ENCODE data around the gene CCNC.

CCNC gene, protein sequence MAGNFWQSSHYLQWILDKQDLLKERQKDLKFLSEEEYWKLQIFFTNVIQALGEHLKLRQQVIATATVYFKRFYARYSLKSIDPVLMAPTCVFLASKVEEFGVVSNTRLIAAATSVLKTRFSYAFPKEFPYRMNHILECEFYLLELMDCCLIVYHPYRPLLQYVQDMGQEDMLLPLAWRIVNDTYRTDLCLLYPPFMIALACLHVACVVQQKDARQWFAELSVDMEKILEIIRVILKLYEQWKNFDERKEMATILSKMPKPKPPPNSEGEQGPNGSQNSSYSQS

DNA sequence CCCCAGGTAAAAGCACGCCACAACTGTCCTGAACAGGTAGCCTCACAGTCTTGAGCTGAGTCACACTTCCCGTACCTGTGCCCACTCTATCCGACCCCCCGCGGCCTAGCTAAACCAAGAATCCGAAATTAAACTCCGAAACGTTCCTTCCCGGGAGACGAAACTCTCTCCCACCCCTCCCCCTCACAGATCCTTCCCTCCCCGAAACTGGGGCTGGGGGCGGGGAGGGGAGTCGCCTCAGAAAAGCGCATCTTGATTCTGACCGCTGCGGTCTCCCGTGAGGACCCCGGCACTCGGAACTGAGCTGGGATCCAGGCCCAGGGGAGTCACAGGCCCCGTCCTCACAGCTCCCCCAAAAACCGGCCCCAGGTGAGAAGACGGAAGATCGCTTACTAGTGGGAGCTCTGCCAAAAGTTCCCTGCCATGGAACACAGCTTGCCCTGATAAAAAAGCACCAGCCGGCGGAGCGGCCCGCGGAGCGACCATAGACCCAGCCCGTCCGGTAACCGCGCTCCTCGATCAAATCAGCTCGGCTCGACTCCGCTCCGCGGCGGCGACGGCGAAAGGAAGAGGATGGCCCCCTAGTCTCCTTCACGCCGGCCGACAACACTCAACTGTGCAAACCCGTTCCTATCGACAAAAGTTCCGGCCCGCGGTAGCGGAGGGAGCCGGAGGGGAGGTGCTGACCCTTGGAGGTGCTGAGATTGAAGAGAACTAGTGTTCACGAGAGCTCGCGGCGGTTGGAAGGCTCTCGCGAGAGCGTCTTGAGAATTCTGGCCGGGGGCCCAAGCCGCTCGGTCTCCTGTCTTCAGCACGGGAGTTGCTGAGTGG lies at the start of gene CCNC:
TSS of gene CCNC (minus strand) at position 558 of the 831 bp plus-strand sequence. CDS start at position 425, 133 bp downstream.
- DNase-seq (ENCODE audit: low read depth in 2 of 2), result peak; percentile 68 to 80

DNA sequence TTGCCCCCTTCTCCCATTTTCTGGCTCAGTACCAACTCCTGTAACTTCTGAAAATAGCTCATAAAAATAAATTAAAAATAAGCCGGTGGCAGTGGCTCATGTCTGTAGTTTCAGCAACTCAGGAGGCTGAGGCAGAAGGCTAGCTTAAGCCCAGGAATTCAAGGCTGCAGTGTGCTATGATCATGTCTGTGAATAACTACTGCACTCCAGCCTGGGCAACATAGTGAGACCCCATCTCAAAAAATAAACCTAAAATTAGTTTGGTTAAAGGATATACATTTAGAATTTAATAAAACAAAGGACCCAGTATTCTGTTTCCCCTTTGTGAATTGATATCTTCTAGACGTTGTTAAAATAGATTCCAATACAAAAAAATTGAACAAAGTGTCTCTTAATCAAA lies 48.7 kb upstream of the CCNC start:
- no peak for DNase-seq (ENCODE audit: low read depth in 2 of 2)

- DNase-seq (ENCODE audit: low read depth in 2 of 2), result no peak
These were observed 46.1 kb upstream of the CCNC start for GRCh38 chr6:99614430-99615186.

DNA sequence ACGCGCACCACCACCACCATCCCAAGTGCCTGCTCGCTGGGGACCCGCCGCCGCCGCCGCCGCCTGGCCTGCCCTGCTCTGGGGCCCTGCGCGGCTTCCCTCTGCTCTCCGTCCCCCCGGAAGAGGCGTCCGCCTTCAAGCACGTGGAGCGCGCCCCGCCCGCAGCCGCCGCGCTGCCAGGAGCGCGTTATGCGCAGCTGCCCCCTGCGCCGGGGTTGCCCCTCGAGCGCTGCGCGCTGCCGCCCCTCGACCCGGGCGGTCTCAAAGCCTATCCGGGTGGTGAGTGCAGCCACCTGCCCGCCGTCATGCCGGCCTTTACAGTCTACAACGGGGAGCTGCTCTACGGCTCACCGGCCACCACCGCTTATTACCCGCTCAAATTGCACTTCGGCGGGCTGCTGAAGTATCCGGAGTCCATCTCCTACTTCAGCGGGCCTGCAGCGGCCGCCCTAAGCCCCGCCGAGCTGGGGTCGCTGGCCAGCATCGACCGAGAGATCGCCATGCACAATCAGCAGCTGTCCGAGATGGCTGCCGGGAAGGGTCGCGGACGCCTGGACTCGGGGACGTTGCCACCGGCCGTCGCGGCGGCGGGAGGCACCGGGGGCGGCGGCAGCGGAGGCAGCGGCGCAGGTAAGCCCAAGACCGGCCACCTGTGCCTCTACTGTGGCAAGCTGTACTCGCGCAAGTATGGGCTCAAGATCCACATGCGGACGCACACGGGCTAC lies 45.4 kb upstream of the CCNC start:
- no peak for DNase-seq (ENCODE audit: low read depth in 2 of 2)

DNA sequence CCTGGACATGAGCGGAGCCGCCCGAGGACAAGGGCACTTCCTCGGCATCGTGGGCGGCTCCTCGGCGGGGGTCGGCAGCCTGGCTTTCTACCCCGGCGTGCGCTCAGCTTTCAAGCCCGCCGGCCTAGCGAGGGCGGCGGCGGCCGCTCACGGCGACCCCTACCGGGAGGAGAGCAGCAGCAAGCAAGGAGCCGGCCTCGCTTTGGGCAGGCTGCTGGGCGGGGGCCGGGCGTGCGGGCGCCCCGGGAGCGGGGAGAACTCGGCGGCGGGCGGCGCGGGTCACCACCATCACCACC lies 44.9 kb upstream of the CCNC start:
- DNase-seq (ENCODE audit: low read depth in 2 of 2), result no peak

DNA sequence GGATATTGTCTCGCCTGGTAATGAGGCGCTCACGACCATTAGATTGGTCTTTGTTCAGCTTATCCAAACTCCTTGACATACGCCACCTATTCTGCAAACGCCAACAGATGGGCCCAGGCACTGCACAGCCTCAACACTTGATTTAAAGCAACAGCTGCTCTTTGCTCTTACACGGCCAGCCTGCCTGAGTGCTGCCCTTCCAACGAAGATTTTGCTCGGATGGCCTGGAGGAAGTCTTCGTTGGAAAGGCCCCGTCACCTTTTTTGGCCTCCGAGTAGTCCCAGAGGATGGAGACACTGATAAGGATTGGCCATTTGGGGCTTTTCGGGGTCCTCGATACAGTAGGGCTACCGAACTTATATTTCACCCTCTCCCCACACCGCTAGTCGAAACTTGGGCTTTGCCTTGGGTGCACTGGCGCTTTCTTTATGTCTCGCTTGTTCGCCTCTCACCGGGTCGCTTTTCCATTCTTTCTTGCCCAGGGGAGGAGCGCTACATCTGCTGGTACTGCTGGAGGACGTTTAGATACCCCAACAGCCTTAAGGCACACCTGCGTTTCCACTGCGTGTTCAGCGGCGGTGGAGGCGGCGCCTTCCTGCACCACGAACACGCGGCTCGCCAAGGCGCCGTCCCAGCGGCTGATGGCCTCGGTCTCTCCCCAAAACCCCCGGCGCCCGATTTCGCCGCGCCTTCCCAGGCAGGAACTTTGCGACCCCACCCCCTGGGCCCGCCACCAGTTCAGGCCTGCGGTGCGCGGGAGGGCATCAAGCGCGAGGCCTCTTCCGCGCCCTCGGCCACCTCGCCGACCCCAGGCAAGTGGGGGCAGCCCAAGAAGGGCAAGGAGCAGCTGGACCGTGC lies 44.3 kb upstream of the CCNC start:
- no peak for DNase-seq (ENCODE audit: low read depth in 2 of 2)

DNA sequence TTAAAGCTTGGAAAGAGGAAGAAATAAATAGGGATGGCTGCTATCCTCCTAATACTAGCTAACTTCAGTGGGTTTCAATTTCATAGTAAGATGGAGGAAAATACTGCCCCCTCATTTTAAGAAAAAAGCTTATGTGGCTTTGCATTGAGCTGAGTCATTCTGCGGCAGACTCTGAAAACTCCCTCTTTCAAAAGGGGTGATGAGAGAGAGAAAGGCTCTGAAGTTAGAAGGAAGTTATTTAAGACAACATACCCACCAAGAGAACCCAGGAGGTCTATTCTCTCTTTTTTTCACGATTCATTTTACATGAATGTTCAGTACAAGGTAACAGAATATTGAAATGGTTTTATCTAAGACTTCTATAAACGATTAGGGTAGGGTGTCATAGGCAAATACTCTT lies 42.7 kb upstream of the CCNC start:
- DNase-seq (ENCODE audit: low read depth in 2 of 2), result no peak

DNA sequence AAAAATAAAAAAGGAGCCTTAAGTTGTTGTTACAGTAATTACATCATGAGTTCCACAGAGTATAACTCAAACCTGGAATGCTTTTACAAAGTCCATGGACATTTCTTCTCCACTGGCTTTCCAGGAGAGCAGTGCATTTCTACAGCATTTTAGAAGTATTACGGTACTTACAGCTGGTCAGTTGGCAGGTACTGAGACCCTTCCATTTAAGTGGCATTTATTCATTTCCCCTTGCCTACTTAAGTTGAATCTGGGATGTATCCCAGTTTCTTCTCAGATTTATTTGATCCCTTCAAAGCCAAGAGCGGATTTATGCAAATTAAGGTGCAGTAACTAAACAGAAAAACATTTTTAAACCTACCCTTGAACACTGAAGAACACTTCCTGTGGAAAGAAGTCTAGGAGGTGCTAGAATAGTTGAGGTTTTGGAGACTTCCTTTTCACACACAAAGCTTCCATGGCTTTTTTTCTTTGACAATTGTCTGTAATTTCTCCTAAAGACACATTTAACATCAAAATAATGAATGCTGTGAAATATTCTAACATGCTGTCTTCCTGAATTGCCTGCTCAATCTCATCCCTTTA lies 41.5 kb upstream of the CCNC start:
- DNase-seq (ENCODE audit: low read depth in 2 of 2), result no peak

- DNase-seq (ENCODE audit: low read depth in 2 of 2), result no peak
These were observed 40.5 kb upstream of the CCNC start for GRCh38 chr6:99608886-99609482.

GRCh38 chr6:99608059-99608885 lies 39.8 kb upstream of the CCNC start:
- no peak for DNase-seq (ENCODE audit: low read depth in 2 of 2)

DNA sequence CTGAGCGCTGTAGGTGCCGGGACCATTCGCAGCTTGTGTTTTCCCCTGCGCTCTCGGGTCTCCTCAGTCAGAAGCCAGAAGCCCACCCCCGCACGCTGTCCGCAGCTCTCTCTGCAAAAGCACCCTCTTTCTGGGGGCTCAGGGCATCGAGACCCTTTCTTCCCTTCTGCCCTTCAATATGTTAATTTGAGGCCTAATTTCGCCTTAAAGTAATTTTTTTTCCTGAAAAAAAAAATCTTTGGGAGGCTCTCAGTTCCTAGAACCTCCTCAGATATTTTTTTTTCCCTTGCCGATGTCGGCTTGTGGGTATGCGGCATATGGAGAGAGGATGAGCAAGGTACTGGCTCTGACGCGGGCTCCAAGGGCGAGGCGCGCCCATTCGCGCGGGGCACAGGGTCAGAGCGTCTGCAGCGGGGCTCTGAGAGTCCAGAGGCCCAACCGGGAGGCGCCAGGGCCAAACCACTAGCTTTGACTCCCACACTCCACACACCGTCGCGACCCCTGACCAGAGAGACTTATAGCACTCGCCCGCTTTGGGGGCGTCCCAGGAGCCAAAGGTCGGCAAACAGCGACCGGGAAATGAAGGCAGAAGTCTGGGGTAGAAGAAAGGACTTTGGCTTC lies 39.1 kb upstream of the CCNC start:
- no peak for DNase-seq (ENCODE audit: low read depth in 2 of 2)

- DNase-seq (ENCODE audit: low read depth in 2 of 2), result no peak
These were observed 38.4 kb upstream of the CCNC start, which contains the start of gene PRDM13 for GRCh38 chr6:99606656-99607415. Gene PRDM13 (plus strand): TSS chr6:99606833. CDS start chr6:99607035, 202 bp downstream.

DNA sequence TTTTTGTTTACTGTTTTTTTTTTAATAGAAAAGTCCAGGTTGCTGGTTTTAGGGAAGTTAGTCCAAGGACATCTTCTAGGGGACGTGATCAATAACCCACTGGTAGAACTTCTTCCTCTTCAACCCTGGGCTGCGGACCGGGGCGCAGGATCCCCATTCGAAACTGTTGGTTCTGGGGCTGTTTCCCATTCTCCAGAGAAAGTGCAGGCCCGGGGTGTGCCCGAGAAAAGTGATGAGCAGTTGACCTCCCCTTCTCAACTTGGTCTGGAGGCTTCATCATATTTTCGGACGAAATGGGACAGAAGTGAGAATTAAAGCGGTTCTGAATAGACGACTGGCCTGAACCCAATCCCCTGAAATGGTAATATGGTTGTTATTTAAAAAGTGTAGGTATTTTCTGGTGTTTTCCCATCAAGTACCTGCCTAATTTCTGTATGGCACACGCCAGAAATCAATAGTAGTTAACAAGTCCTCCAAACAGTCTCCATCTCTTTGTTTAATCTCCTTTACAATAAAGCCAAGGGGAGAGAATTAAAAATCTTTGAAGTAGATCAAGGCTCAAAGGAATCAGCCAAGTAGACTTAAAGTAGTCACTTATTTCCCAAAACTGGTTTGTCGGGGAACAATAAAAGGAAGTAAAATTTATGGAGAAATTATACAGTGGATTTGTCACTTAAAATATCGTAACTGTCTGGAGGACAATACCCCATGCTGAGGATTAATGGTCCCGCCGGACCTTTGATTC lies 37.6 kb upstream of the CCNC start:
- no peak for DNase-seq (ENCODE audit: low read depth in 2 of 2)

GRCh38 chr6:99605074-99605734 lies 36.7 kb upstream of the CCNC start:
- no peak for DNase-seq (ENCODE audit: low read depth in 2 of 2)

GRCh38 chr6:99604166-99605073 lies 36.0 kb upstream of the CCNC start:
- DNase-seq (ENCODE audit: low read depth in 2 of 2), result no peak

All from stimulated activated CD8-positive, alpha-beta memory T cell treated with anti-CD3 and anti-CD28 coated beads, Interleukin-2, amount 100 ng/mL, for 1 hour (primary cell).